HEK293 (cell line): ENCODE data around the gene FRYL.

Source experiments
- BCL11A ChIP-seq: fragments of 450-650 bp; formaldehyde crosslinking; IDR thresholded peaks from 2 replicates; pipeline ENCODE4 v1.5.1; 2016; ENCODE audit warnings: low read depth, missing biosample characterization, missing genetic modification characterization
- BCL6B ChIP-seq: fragments of 450-650 bp; formaldehyde crosslinking; IDR thresholded peaks from 2 replicates; pipeline ENCODE4 v1.5.1; 2017; ENCODE audit warnings: missing biosample characterization, missing genetic modification characterization
- CTCF ChIP-seq: fragments of 450-650 bp; formaldehyde crosslinking; IDR thresholded peaks from 2 replicates; pipeline ENCODE4 v1.5.1; 2016; ENCODE audit warnings: missing biosample characterization, missing genetic modification characterization
- KLF1 ChIP-seq: fragments of 450-650 bp; formaldehyde crosslinking; IDR thresholded peaks from 2 replicates; pipeline ENCODE4 v1.5.1; 2016; ENCODE audit warnings: missing biosample characterization, missing genetic modification characterization
- MEIS1 ChIP-seq: sonication (generic); formaldehyde crosslinking; IDR thresholded peaks from 2 replicates; pipeline ENCODE4 v1.8.1; 2022; ENCODE audit warnings: missing genetic modification reagents, mild to moderate bottlenecking, borderline replicate concordance
- ZNF324 ChIP-seq: fragments of 450-650 bp; formaldehyde crosslinking; IDR thresholded peaks from 2 replicates; pipeline ENCODE4 v1.5.1; 2016; ENCODE audit warnings: missing biosample characterization, missing genetic modification characterization
- ZNF488 ChIP-seq: fragments of 450-650 bp; formaldehyde crosslinking; IDR thresholded peaks from 2 replicates; pipeline ENCODE4 v1.5.1; 2016; ENCODE audit warnings: missing biosample characterization, missing genetic modification characterization
- TF ChIP-seq, protein P1 (sequence below): fragments of 450-650 bp; formaldehyde crosslinking; IDR thresholded peaks from 2 replicates; pipeline ENCODE4 v1.5.1; 2016; ENCODE audit warnings: missing biosample characterization, missing genetic modification characterization
- TF ChIP-seq, protein P2 (sequence below): fragments of 450-650 bp; formaldehyde crosslinking; IDR thresholded peaks from 2 replicates; pipeline ENCODE4 v1.5.1; 2016; ENCODE audit warnings: missing biosample characterization, missing genetic modification characterization, borderline replicate concordance
- TF ChIP-seq, protein P3 (sequence below): fragments of 450-650 bp; formaldehyde crosslinking; IDR thresholded peaks from 2 replicates; pipeline ENCODE4 v1.5.1; 2016; ENCODE audit warnings: missing biosample characterization, missing genetic modification characterization, low read depth

DNA sequence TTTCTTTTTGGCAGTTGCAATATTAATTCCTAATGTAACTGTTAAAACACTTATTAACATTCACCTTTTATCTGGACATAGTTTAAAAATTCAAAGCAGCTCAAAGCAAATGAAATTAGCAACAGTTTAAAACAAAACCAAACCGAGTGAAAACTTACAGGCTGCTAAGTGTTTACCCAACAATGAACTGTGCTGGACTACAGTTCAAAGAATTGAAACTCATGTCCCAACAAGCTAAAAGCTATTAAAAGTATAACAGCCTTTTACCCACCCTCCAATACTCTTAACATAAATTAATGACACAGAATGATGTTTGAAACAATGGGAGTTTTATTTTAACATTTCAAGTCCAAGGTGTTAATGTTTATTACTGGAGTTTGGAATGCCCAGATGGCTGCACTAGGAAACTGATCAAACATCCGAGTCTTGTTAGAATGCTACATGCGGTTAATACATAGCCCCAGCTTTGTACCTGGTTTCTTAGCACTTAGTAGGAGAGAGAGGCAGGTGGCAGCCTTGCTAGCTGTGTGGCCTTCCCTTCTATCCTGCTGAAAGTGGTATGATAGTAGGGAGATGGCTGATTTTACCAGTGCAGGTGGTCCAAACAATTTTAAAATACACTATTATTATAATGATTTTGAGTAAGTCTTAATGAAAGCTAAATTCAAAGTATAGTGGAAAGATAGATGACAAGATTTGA lies 21.1 kb upstream of the FRYL start:
- no peak for TF ChIP-seq CTCF (tag by site-specific recombination)
- TF ChIP-seq, protein P1, sequence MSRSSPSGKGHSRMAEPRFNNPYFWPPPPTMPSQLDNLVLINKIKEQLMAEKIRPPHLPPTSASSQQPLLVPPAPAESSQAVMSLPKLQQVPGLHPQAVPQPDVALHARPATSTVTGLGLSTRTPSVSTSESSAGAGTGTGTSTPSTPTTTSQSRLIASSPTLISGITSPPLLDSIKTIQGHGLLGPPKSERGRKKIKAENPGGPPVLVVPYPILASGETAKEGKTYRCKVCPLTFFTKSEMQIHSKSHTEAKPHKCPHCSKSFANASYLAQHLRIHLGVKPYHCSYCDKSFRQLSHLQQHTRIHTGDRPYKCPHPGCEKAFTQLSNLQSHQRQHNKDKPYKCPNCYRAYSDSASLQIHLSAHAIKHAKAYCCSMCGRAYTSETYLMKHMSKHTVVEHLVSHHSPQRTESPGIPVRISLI = no peak
- TF ChIP-seq KLF1 (tag by site-specific recombination) = no peak
- no peak for TF ChIP-seq BCL11A (tag by site-specific recombination)
- TF ChIP-seq, protein P2, sequence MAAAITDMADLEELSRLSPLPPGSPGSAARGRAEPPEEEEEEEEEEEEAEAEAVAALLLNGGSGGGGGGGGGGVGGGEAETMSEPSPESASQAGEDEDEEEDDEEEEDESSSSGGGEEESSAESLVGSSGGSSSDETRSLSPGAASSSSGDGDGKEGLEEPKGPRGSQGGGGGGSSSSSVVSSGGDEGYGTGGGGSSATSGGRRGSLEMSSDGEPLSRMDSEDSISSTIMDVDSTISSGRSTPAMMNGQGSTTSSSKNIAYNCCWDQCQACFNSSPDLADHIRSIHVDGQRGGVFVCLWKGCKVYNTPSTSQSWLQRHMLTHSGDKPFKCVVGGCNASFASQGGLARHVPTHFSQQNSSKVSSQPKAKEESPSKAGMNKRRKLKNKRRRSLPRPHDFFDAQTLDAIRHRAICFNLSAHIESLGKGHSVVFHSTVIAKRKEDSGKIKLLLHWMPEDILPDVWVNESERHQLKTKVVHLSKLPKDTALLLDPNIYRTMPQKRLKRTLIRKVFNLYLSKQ (tag by site-specific recombination) = no peak
- TF ChIP-seq ZNF324 (tag by site-specific recombination) = no peak
- TF ChIP-seq, protein P3, sequence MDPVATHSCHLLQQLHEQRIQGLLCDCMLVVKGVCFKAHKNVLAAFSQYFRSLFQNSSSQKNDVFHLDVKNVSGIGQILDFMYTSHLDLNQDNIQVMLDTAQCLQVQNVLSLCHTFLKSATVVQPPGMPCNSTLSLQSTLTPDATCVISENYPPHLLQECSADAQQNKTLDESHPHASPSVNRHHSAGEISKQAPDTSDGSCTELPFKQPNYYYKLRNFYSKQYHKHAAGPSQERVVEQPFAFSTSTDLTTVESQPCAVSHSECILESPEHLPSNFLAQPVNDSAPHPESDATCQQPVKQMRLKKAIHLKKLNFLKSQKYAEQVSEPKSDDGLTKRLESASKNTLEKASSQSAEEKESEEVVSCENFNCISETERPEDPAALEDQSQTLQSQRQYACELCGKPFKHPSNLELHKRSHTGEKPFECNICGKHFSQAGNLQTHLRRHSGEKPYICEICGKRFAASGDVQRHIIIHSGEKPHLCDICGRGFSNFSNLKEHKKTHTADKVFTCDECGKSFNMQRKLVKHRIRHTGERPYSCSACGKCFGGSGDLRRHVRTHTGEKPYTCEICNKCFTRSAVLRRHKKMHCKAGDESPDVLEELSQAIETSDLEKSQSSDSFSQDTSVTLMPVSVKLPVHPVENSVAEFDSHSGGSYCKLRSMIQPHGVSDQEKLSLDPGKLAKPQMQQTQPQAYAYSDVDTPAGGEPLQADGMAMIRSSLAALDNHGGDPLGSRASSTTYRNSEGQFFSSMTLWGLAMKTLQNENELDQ (tag by site-specific recombination) = no peak
- no peak for TF ChIP-seq ZNF488 (tag by site-specific recombination)
- no peak for TF ChIP-seq MEIS1 (CRISPR knock-in tag)
- TF ChIP-seq BCL6B (tag by site-specific recombination) = no peak
